Right atrium auricular region (tissue), 2 donors: ENCODE measurements around the gene VTN. TPM values are rescaled to one million over a fixed set of nuclear protein-coding genes. Genes with fewer than 3 reads are reported as not detected.
A peak's percentile ranks its signal among the peaks of the same experiment; 100 is the strongest.

Experiments
- DNase-seq: peaks from one replicate; pipeline ENCODE4 v3.0.0-alpha.2; 2019; ENCODE audit warnings: low spot score
- H3K27ac ChIP-seq, 2 donors: fragments of 200-600 bp; sonication (generic); 1 replicate in 1 of 2; 2 replicates in 1 of 2; pipeline ENCODE4 v1.5.1; 2016 to 2019
- H3K27me3 ChIP-seq, 2 donors: fragments of 200-600 bp; sonication (generic); one replicate each; pipeline versions ENCODE4 v1.5.1 to v1.6.0; 2017 to 2019
- H3K36me3 ChIP-seq: fragments of 200-600 bp; sonication (generic); one replicate; pipeline ENCODE4 v1.5.1; 2016
- H3K4me1 ChIP-seq, 2 donors: fragments of 200-600 bp; sonication (generic); one replicate each; pipeline versions ENCODE4 v1.5.1 to v1.6.0; 2017 to 2019
- H3K4me3 ChIP-seq, 2 donors: fragments of 200-600 bp; sonication (generic); 1 replicate in 1 of 2; 2 replicates in 1 of 2; pipeline ENCODE4 v1.5.1; 2017 to 2019; ENCODE audit warnings: mild to moderate bottlenecking in 1 of 2, moderate library complexity in 1 of 2
- H3K9me3 ChIP-seq, 2 donors: fragments of 200-600 bp; sonication (generic); one replicate each; pipeline ENCODE4 v1.5.1; 2019
- CTCF ChIP-seq, 2 donors: fragments of 200-600 bp; sonication (generic); IDR thresholded peaks; one replicate each; pipeline ENCODE4 v1.5.1; 2019; ENCODE audit warnings: antibody characterized with exemption in 2 of 2
- total RNA-seq, 2 donors: library from RNA; depleted of rRNA; stranded (reverse); fragments of >200 nt; gene quantifications; one replicate each; pipeline ENCODE4 v1.1.0, GENCODE V29; 2016

Gene VTN
- total RNA-seq, 2 donors from 2014 or later, result 5.4 to 86.7 TPM

- Histone ChIP-seq H3K4me1 (peaks cover 0 to 58% of the 10 kb centered on the region in 2 donors), H3K4me3 (peak overlapping the region in 1 of 2 donors; percentile 19), H3K27ac (peak overlapping the region; percentile 97 to 98), H3K9me3 (no peaks in the 10 kb centered on the region), H3K36me3 (peaks cover 41% of the 10 kb centered on the region), H3K27me3 (no peaks in the 10 kb centered on the region)
- DNase-seq, result no peak
- no peak for TF ChIP-seq CTCF (IDR thresholded peaks at IDR 0.05)
Measured at GRCh38 chr17:28338056-28338768, 31.9 kb downstream of the VTN start.

GRCh38 chr17:28335959-28336871 is 33.9 kb downstream of the VTN start:
- Histone ChIP-seq H3K27ac (peak overlapping the region; percentile 97 to 98), H3K36me3 (peaks cover 28% of the 10 kb centered on the region), H3K4me1 (peaks cover 0 to 59% of the 10 kb centered on the region in 2 donors), H3K4me3 (peak overlapping the region; percentile 88 to 95), H3K27me3 (no peaks in the 10 kb centered on the region), H3K9me3 (no peaks in the 10 kb centered on the region)
- TF ChIP-seq CTCF (IDR thresholded peaks at IDR 0.05), result no peak
- peak; percentile 89 for DNase-seq

DNA sequence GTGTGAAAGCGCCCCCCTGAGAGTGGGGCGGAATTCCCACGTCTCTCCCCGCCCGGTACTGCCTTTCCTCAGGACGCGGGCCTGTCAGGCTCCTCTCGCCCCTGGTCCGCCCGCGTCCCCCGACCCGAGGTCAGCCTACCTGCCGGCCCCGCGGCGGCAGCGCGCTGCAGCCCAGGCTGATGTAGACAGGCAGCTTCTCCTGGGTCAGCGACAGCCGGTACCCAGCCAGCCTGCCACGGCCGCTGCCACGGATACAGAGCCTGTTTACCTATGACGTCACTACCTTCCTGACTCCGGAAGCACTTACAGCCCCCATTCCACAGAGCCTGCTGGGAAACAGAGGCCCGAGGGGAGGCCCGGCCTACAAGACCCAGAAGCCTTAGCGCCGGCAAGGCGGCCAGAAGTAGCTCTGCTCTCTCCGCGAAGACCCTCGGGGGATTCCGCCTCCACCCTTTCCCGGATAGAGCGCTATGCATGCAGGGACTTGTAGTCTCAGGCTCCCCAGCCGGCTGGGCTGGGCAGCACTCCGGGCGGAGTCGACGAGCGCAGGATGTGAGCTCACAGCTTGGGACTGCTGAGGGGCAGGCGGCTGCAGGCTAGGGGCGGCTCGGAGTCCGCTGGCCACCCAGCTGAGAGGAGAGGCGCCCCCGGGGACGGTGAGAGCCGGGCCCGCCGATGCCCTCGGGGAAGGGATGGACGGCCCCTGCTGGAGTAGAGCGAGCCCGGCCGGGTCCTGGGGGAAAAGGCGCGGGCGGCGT is 34.7 kb downstream of the VTN start, which contains the start of the genes IFT20 and TNFAIP1:
Gene IFT20 (minus strand): TSS at position 272 of the 758 bp plus-strand sequence. CDS start 3,487 bp downstream, outside the sequence.
Gene TNFAIP1 (plus strand): TSS at position 561 of the 758 bp plus-strand sequence. CDS start 3,761 bp downstream, outside the sequence.
- Histone ChIP-seq H3K36me3 (peaks cover 27% of the 10 kb centered on the region), H3K4me1 (peaks cover 0 to 59% of the 10 kb centered on the region in 2 donors)
- no peak for TF ChIP-seq CTCF (IDR thresholded peaks at IDR 0.05)

DNA sequence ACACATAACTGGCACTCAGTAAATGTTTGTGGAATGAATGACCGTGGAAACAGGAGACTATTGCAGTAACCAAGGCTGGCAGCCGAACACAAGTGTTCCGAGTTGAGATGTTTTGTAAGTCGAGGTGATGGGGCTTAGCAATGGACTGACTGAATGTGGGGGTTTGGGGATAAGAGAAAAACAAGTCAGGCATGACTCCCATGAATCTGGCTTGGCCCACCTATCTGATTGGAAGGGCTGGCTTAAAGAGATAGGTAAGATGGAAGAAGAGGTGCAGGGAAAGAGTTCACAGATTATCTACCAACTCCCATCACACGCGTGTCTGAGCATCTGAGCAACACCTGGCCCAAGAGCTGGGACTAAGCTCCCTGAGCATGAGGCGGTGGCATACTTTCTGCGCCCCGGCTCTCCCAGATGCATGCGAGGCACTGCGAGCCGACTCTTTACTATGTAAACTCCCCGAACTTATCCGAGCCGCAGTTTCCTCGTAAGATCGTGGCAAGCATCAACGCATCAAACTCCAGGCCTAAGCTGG is 35.4 kb downstream of the VTN start:
- no peak for TF ChIP-seq CTCF (IDR thresholded peaks at IDR 0.05)
- peaks cover 24% of the 10 kb centered on the region for H3K36me3 ChIP-seq
- H3K27ac ChIP-seq, result peak overlapping the region; percentile 97 to 98
- peak overlapping the region; percentile 88 to 95 for H3K4me3 ChIP-seq
- no peak for DNase-seq
- no peaks in the 10 kb centered on the region for H3K9me3 ChIP-seq
- no peaks in the 10 kb centered on the region for H3K27me3 ChIP-seq
- peaks cover 0 to 55% of the 10 kb centered on the region in 2 donors for H3K4me1 ChIP-seq

More for the DNA sequence above, 34.7 kb downstream of the VTN start, which contains the start of the genes IFT20 and TNFAIP1:
- Histone ChIP-seq H3K27ac (peak within 1 kb of the TSS; percentile 97 to 98), H3K9me3 (no peaks in the 10 kb centered on the region), H3K4me3 (peak within 1 kb of the TSS; percentile 88 to 95), H3K27me3 (no peaks in the 10 kb centered on the region)
- DNase-seq, result peak; percentile 100

DNA sequence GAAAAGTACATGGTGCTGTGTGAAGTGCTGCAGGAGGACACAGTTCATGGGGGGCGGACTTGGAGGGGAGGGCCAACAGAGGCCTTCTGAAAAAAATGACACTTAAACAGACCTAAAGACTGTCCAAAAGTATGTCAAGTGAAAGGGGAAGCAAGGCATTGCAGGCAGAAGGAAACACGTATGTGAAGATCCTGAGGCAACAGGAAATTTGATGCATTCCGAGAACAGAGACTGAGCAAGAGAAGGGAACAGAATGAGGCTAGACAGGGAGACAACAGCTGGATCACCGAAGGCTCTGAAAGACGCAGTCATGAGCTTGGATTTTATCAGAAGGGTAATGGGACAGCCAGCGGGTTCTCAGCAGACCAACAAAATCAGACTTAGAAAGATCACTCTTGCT is 35.9 kb downstream of the VTN start:
- Histone ChIP-seq H3K36me3 (peaks cover 23% of the 10 kb centered on the region), H3K27me3 (no peaks in the 10 kb centered on the region), H3K4me1 (peaks cover 0 to 50% of the 10 kb centered on the region in 2 donors), H3K9me3 (no peaks in the 10 kb centered on the region), H3K4me3 (peak overlapping the region; percentile 88 to 95), H3K27ac (no peak overlapping the region)
- no peak for DNase-seq
- no peak for TF ChIP-seq CTCF (IDR thresholded peaks at IDR 0.05)
